ENCODE data around the gene FAM131B. TPM values are rescaled to one million over a fixed set of nuclear protein-coding genes. Genes with fewer than 3 reads are reported as not detected.

Gene FAM131B
- total and polyA plus RNA-seq, 9 of the 15 experiments (the other 6 are each of a cell fraction or from before 2014, with no cell fraction given) = 0.03 to 0.04 TPM; not detected in 7

DNA sequence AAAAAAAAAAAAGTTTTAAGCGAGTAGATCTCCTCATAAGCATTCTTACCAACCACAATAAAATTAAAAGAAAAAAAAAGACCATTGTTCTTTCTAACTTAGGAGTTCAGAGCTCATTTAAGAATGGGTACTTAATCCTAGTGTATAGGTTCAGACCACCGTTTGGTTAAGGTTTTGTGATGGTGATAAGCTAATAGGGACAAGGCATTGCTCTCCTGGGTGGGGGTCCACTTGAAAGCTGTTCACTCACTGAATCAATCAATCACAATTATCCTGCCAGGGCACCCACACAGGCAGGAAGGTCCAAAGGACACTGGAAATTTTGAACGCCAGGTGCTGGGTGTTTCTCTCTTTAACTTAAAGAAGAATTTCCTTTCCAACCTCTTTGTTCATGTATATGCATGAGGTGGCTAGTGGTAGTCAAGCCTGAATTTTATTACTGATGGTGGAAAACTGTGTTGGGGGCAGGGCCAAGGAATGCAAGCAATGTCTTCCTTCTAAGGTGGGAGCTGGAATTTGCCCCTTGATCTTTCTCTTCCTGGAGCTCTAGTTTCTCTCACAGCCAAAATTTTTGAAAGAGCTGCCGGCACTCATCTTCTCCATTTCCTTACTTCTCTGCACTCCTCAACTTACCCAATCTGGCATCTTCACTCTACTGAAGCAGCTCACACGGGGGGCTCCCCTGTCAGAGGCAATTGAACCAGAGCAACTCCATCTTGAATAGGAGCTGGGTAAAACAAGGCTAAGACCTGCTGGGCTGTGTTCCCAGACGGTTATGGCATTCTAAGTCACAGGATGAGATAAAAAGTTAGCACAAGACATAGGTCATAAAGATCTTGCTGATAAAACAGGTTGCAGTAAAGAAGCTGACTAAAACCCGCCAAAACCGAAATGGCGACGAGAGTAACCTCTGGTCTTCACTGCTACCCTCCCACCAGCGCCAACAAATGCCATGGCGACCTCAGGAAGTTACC is 7.5 kb upstream of the FAM131B start (continued):
- TF ChIP-seq ESRRA (IDR thresholded peaks at IDR 0.05; ENCODE audit: borderline replicate concordance, low read depth) (no peak), ZNF561 (CRISPR knock-in tag; conservative IDR thresholded peaks at IDR 0.05) (peak; percentile 78), EZH2 (IDR thresholded peaks at IDR 0.05; ENCODE audit: borderline replicate concordance, low read depth, low read length) (no peak), NCOA2 (IDR thresholded peaks at IDR 0.05; ENCODE audit: partially characterized antibody in 2 of 2) (no peak), PPARD (CRISPR knock-in tag; IDR thresholded peaks at IDR 0.05) (0 out of 2 replicates have a peak, but pooled peaks have one; percentile 14), SMARCA4 (IDR thresholded peaks at IDR 0.05) (no peak), KLF6 (CRISPR knock-in tag; IDR thresholded peaks at IDR 0.05; ENCODE audit: borderline replicate concordance) (peak; percentile 99), CREBBP (IDR thresholded peaks at IDR 0.05; ENCODE audit: low read depth, low read length) (no peak), JUN (IDR thresholded peaks at IDR 0.05; ENCODE audit: borderline replicate concordance, low read depth, low read length) (no peak), JUN (CRISPR knock-in tag; IDR thresholded peaks at IDR 0.05; ENCODE audit: borderline replicate concordance) (no peak), ZNF830 (CRISPR knock-in tag; IDR thresholded peaks at IDR 0.05) (peak; percentile 99), ZNF140 (CRISPR knock-in tag; IDR thresholded peaks at IDR 0.05) (no peak), U2AF2 (optimal IDR thresholded peaks at IDR 0.05; ENCODE audit: low read depth, low read length) (no peak), ELF2 (CRISPR knock-in tag; IDR thresholded peaks at IDR 0.05) (peak; percentile 97), ZNF707 (CRISPR knock-in tag; conservative IDR thresholded peaks at IDR 0.05) (peak; percentile 72; the same call in 1 of the 2 replicates), ZBTB7A (IDR thresholded peaks at IDR 0.05; ENCODE audit: borderline replicate concordance, control insufficient read depth, low read depth, low read length) (no peak), MAFG (tag; conservative IDR thresholded peaks at IDR 0.05) (peak; percentile 51), ZNF699 (CRISPR knock-in tag; IDR thresholded peaks at IDR 0.05; ENCODE audit: insufficient replicate concordance) (no peak), ZNF212 (CRISPR knock-in tag; IDR thresholded peaks at IDR 0.05) (peak; percentile 92; the same call in 1 of the 2 replicates), SMARCE1 (IDR thresholded peaks at IDR 0.05) (peak; percentile 23; the same call in 1 of the 2 replicates), DIDO1 (tag; IDR thresholded peaks at IDR 0.05; ENCODE audit: low read depth) (peak; percentile 85), GATAD2A (IDR thresholded peaks at IDR 0.05) (no peak)
- TF ChIP-seq, protein P1, sequence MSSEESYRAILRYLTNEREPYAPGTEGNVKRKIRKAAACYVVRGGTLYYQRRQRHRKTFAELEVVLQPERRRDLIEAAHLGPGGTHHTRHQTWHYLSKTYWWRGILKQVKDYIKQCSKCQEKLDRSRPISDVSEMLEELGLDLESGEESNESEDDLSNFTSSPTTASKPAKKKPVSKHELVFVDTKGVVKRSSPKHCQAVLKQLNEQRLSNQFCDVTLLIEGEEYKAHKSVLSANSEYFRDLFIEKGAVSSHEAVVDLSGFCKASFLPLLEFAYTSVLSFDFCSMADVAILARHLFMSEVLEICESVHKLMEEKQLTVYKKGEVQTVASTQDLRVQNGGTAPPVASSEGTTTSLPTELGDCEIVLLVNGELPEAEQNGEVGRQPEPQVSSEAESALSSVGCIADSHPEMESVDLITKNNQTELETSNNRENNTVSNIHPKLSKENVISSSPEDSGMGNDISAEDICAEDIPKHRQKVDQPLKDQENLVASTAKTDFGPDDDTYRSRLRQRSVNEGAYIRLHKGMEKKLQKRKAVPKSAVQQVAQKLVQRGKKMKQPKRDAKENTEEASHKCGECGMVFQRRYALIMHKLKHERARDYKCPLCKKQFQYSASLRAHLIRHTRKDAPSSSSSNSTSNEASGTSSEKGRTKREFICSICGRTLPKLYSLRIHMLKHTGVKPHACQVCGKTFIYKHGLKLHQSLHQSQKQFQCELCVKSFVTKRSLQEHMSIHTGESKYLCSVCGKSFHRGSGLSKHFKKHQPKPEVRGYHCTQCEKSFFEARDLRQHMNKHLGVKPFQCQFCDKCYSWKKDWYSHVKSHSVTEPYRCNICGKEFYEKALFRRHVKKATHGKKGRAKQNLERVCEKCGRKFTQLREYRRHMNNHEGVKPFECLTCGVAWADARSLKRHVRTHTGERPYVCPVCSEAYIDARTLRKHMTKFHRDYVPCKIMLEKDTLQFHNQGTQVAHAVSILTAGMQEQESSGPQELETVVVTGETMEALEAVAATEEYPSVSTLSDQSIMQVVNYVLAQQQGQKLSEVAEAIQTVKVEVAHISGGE (CRISPR knock-in tag; IDR thresholded peaks at IDR 0.05) = peak in 1 of 3 experiments; percentile 83; a peak in 2 of 6 replicates
- TF ChIP-seq, protein P2, sequence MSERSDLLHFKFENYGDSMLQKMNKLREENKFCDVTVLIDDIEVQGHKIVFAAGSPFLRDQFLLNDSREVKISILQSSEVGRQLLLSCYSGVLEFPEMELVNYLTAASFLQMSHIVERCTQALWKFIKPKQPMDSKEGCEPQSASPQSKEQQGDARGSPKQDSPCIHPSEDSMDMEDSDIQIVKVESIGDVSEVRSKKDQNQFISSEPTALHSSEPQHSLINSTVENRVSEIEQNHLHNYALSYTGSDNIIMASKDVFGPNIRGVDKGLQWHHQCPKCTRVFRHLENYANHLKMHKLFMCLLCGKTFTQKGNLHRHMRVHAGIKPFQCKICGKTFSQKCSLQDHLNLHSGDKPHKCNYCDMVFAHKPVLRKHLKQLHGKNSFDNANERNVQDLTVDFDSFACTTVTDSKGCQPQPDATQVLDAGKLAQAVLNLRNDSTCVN (CRISPR knock-in tag; IDR thresholded peaks at IDR 0.05) = peak; percentile 73; the same call in 1 of the 2 replicates
